Breast epithelium (tissue), 4 donors: ENCODE measurements around the gene BICD2. TPM values are rescaled to one million over a fixed set of nuclear protein-coding genes. Genes with fewer than 3 reads are reported as not detected.

Source experiments
- DNase-seq, 2 donors: peaks; one replicate each; pipeline ENCODE4 v3.0.0-alpha.2; 2019; ENCODE audit warnings: low spot score in 2 of 2
- H3K27ac ChIP-seq, 2 donors: fragments of 200-600 bp; sonication (generic) in 1 of 2; one replicate each; pipeline ENCODE4 v1.5.1; 2016 to 2019; ENCODE audit warnings: mild to moderate bottlenecking in 1 of 2
- H3K27me3 ChIP-seq, 2 donors: fragments of 200-600 bp; sonication (generic) in 1 of 2; one replicate each; pipeline versions ENCODE4 v1.5.1 to v1.6.0; 2017 to 2019; ENCODE audit warnings: control low read depth in 1 of 2, mild to moderate bottlenecking in 1 of 2
- H3K36me3 ChIP-seq: fragments of 200-600 bp; one replicate; pipeline ENCODE4 v1.5.1; 2019
- H3K4me1 ChIP-seq, 2 donors: fragments of 200-600 bp; sonication (generic); one replicate each; pipeline ENCODE4 v1.5.1; 2016 to 2019; ENCODE audit warnings: control low read depth in 1 of 2
- H3K4me3 ChIP-seq, 3 donors: fragments of 200-600 bp; sonication (generic); 1 replicate in 2 of 3; 2 replicates in 1 of 3; pipeline ENCODE4 v1.5.1; 2016 to 2019; ENCODE audit warnings: mild to moderate bottlenecking in 3 of 3, moderate library complexity in 2 of 3
- H3K9me3 ChIP-seq, 2 donors: fragments of 200-600 bp; sonication (generic) in 1 of 2; one replicate each; pipeline ENCODE4 v1.5.1; 2016 to 2019; ENCODE audit warnings: control low read depth in 1 of 2
- CTCF ChIP-seq, 3 donors: fragments of 450-650 bp; IDR thresholded peaks; one replicate each; pipeline ENCODE4 v1.5.1; 2016 to 2017; ENCODE audit warnings: antibody characterized with exemption in 3 of 3, mild to moderate bottlenecking in 3 of 3, moderate library complexity in 3 of 3
- POLR2A ChIP-seq: fragments of 450-650 bp; IDR thresholded peaks from one replicate; pipeline ENCODE4 v1.6.1; 2016; ENCODE audit warnings: antibody characterized with exemption, mild to moderate bottlenecking, moderate library complexity
- POLR2AphosphoS5 ChIP-seq, 3 donors: sonication (generic); formaldehyde crosslinking; IDR thresholded peaks; one replicate each; pipeline ENCODE4 v1.6.1; 2017; ENCODE audit warnings: antibody characterized with exemption in 3 of 3
- intact Hi-C: fragments of 100-400 bp; cut with DNase I; formaldehyde crosslinking; loops from one replicate; pipeline ENCODE4 v1.15.1; 2023; ENCODE audit warnings: low total_unique reads
- total RNA-seq, 3 donors: library from RNA; depleted of rRNA; stranded (reverse); fragments of >200 nt; gene quantifications; one replicate each; pipeline ENCODE4 v1.1.0, GENCODE V29; 2016

BICD2 gene
- total RNA-seq, 3 donors from 2014 or later: 22.8 to 56.0 (median 26.5) TPM

- no peaks in the 10 kb centered on the region for H3K27me3 ChIP-seq
- peak; percentile 73 to 92 (median 91) for TF ChIP-seq CTCF (IDR thresholded peaks at IDR 0.05)
- peak; percentile 73 for TF ChIP-seq POLR2A
- peak; percentile 92 to 95 (median 95) for TF ChIP-seq POLR2AphosphoS5 (IDR thresholded peaks at IDR 0.05)
- no peaks in the 10 kb centered on the region for H3K9me3 ChIP-seq
- intact Hi-C loops: no loop called here
- peak overlapping the region; percentile 87 to 99 (median 93) for H3K4me3 ChIP-seq
- H3K27ac ChIP-seq: peak overlapping the region; percentile 99 to 100
- peaks cover 8 to 18% of the 10 kb centered on the region in 2 donors for H3K4me1 ChIP-seq
- H3K36me3 ChIP-seq: no peaks in the 10 kb centered on the region
- peak; percentile 93 to 99 for DNase-seq
Observed at GRCh38 chr9:92764988-92765936, 629 bp upstream of the BICD2 start.

- peaks cover 8 to 23% of the 10 kb centered on the region in 2 donors for H3K4me1 ChIP-seq
- H3K4me3 ChIP-seq: peak overlapping the region; percentile 87 to 99 (median 93)
- H3K9me3 ChIP-seq: no peaks in the 10 kb centered on the region
- TF ChIP-seq POLR2A (no peak), CTCF (IDR thresholded peaks at IDR 0.05) (no peak), POLR2AphosphoS5 (IDR thresholded peaks at IDR 0.05) (no peak)
- H3K27ac ChIP-seq: peak overlapping the region; percentile 61 to 69
- H3K36me3 ChIP-seq: no peaks in the 10 kb centered on the region
- H3K27me3 ChIP-seq: no peaks in the 10 kb centered on the region
- intact Hi-C loops: no loop called here
- no peak for DNase-seq
Observed at GRCh38 chr9:92763721-92764380, 782 bp downstream of the BICD2 start.

- Histone ChIP-seq H3K27ac (peak overlapping the region in 1 of 2 donors; percentile 61), H3K4me1 (peaks cover 8 to 23% of the 10 kb centered on the region in 2 donors), H3K36me3 (no peaks in the 10 kb centered on the region), H3K27me3 (no peaks in the 10 kb centered on the region), H3K9me3 (no peaks in the 10 kb centered on the region), H3K4me3 (peak overlapping the region; percentile 87 to 99 (median 93))
- intact Hi-C loops: no loop called here
- DNase-seq: no peak
- TF ChIP-seq CTCF (IDR thresholded peaks at IDR 0.05) (no peak), POLR2A (no peak), POLR2AphosphoS5 (IDR thresholded peaks at IDR 0.05) (no peak)
Observed at GRCh38 chr9:92762781-92763708, 1.6 kb downstream of the BICD2 start.

GRCh38 chr9:92762196-92762595 is 2.4 kb downstream of the BICD2 start:
- peaks cover 8 to 23% of the 10 kb centered on the region in 2 donors for H3K4me1 ChIP-seq
- H3K9me3 ChIP-seq: no peaks in the 10 kb centered on the region
- no peaks in the 10 kb centered on the region for H3K36me3 ChIP-seq
- intact Hi-C loops: no loop called here
- H3K4me3 ChIP-seq: peak overlapping the region in 1 of 3 donors; percentile 93
- no peak for DNase-seq
- no peak overlapping the region for H3K27ac ChIP-seq
- TF ChIP-seq CTCF (IDR thresholded peaks at IDR 0.05) (no peak), POLR2AphosphoS5 (IDR thresholded peaks at IDR 0.05) (no peak), POLR2A (no peak)
- no peaks in the 10 kb centered on the region for H3K27me3 ChIP-seq
